GM23248 (cell line): ENCODE results near the gene POU2AF3.

Experiments used
- EZH2 ChIP-seq: fragments of 200-600 bp; sonication (generic); IDR thresholded peaks from 2 replicates; pipeline ENCODE4 v1.6.1; 2018; ENCODE audit warnings: antibody characterized with exemption, mild to moderate bottlenecking; ENCODE audit not compliant: insufficient read depth, poor library complexity, severe bottlenecking
- EZH2phosphoT487 ChIP-seq: fragments of 200-600 bp; sonication (generic); IDR thresholded peaks from 2 replicates; pipeline ENCODE4 v1.6.1; 2018; ENCODE audit warnings: antibody characterized with exemption, moderate library complexity, mild to moderate bottlenecking, low read depth; ENCODE audit not compliant: insufficient read depth

GRCh38 chr11:111310088-111310487 lies 11.7 kb downstream of the POU2AF3 start:
- no peak for TF ChIP-seq EZH2phosphoT487
- no peak for TF ChIP-seq EZH2
